Panc1 (cell line): ENCODE data around the gene C12orf57. TPM values are rescaled to one million over a fixed set of nuclear protein-coding genes. Genes with fewer than 3 reads are reported as not detected.

Experiments used
- ATAC-seq: fragments of 200-7000 bp; cut with Tn5 transposase; 2 replicates; pipeline ENCODE4 v1.9.1; 2020; ENCODE audit warnings: mild to moderate bottlenecking, moderate library complexity
- BruUV-seq: library from RNA; stranded (reverse); fragments of 400-500 nt; replicated peaks from 2 replicates; lab custom pipeline; 2021; lab: Mats Ljungman, UMichigan
- CTCF ChIA-PET: fragments of 300-600 bp; sonication (Branson Sonifier 250); formaldehyde crosslinking; loops from one replicate; lab custom pipeline; 2022; ENCODE audit warnings: antibody characterized with exemption; lab: Charles Lee
- POLR2A ChIA-PET: fragments of 300-600 bp; sonication (Branson Sonifier 250); formaldehyde crosslinking; loops from one replicate; lab custom pipeline; 2022; ENCODE audit warnings: antibody characterized with exemption; lab: Charles Lee
- DNase-seq: peaks from one replicate; pipeline ENCODE4 v3.0.0-alpha.2; 2010; ENCODE audit warnings: low read depth, low spot score
- H3K27ac ChIP-seq: 2 replicates; pipeline ENCODE4 v1.5.1; 2011; ENCODE audit warnings: mild to moderate bottlenecking, low read length, inconsistent platforms
- H3K27me3 ChIP-seq: fragments of 200-500 bp; sonication (Bioruptor generic); 2 replicates; pipeline ENCODE4 v1.6.0; 2014; ENCODE audit warnings: low read length, inconsistent platforms; ENCODE audit not compliant: control insufficient read depth, insufficient read depth
- H3K36me3 ChIP-seq: fragments of 200-500 bp; sonication (Bioruptor generic); 2 replicates; pipeline ENCODE4 v1.5.1; 2014; ENCODE audit warnings: inconsistent platforms, mild to moderate bottlenecking, low read length, moderate library complexity; ENCODE audit not compliant: control insufficient read depth, insufficient read depth
- H3K4me1 ChIP-seq: 2 replicates; pipeline ENCODE4 v1.5.1; 2011; ENCODE audit warnings: inconsistent platforms, mild to moderate bottlenecking, low read length, moderate library complexity; ENCODE audit not compliant: control insufficient read depth, insufficient read depth
- H3K4me3 ChIP-seq, 2 experiments: 2 replicates each; pipeline ENCODE4 v1.5.1; 2011 to 2012; ENCODE audit warnings: low read depth in 2 of 2, low read length in 2 of 2, mild to moderate bottlenecking in 2 of 2, inconsistent platforms in 1 of 2, moderate library complexity in 1 of 2
- H3K9me3 ChIP-seq: fragments of 200-500 bp; sonication (Bioruptor generic); 2 replicates; pipeline ENCODE4 v1.5.1; 2014; ENCODE audit warnings: low read depth, mild to moderate bottlenecking, inconsistent platforms, low read length, moderate library complexity; ENCODE audit not compliant: control insufficient read depth, insufficient read depth
- POLR2AphosphoS5 ChIP-seq: IDR thresholded peaks from 2 replicates; pipeline ENCODE4 v1.6.1; 2012; ENCODE audit warnings: mild to moderate bottlenecking, low read depth, low read length, moderate library complexity
- REST ChIP-seq, 2 experiments: IDR thresholded peaks; 2 replicates each; pipeline ENCODE4 v1.6.1; 2011 to 2012; ENCODE audit warnings: low read depth in 2 of 2, control low read depth in 1 of 2, low read length in 1 of 2, mild to moderate bottlenecking in 1 of 2, moderate library complexity in 1 of 2; ENCODE audit not compliant: insufficient read depth in 1 of 2
- SIN3A ChIP-seq: IDR thresholded peaks from 2 replicates; pipeline ENCODE4 v1.6.1; 2012; ENCODE audit warnings: low read depth, mild to moderate bottlenecking, low read length, moderate library complexity, borderline replicate concordance; ENCODE audit not compliant: insufficient read depth
- TCF7L2 ChIP-seq: IDR thresholded peaks from 2 replicates; pipeline ENCODE4 v1.6.1; 2011; ENCODE audit warnings: mild to moderate bottlenecking, low read depth, low read length, inconsistent platforms
- in situ Hi-C: cut with HindIII; loops from 2 replicates; pipeline ENCODE4 v1.10.0; 2016; ENCODE audit warnings: low sequenced_read_pairs, low pct_unique_long_range_greater_than_20kb
- intact Hi-C: fragments of 100-400 bp; cut with micrococcal nuclease; formaldehyde crosslinking; loops from one replicate; pipeline ENCODE4 v1.10.0; 2022; ENCODE audit not compliant: unreplicated experiment
- total RNA-seq: library from RNA; stranded (reverse); gene quantifications from one replicate; pipeline ENCODE4 v1.2.1, GENCODE V29; 2021; ENCODE audit not compliant: unreplicated experiment
- TF ChIP-seq, protein P1 (sequence below): fragments of 450-650 bp; IDR thresholded peaks from 2 replicates; pipeline ENCODE4 v1.5.1; 2017; ENCODE audit warnings: mild to moderate bottlenecking

C12orf57 gene
- total RNA-seq, 1 experiment from 2014 or later: 126 TPM

DNA sequence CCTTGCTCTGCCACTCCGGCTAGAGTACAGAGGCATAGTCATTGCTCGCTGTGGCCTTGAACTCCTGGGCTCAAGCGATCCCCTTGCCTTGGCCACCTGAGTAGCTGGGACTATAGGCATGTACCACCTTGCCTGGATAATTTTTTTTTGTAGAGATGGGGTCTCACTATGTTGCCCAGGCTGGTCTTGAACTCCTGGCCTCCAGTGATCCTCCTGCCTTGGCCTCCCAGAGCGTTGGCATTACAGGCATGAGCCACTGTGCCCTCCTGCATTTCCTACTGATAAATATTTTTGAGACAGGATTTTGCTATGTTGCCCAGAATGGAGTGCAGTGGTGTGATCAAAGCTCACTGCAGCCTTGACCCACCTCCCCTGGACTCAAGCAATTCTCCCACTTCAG, 36.3 kb downstream of the C12orf57 start:
- in situ Hi-C loops (no loop called here), intact Hi-C loops (no loop called here)
- no peaks in the 10 kb centered on the region for H3K36me3 ChIP-seq
- no TSS peak for BruUV-seq
- DNase-seq: no peak
- TF ChIP-seq REST (IDR thresholded peaks at IDR 0.05; ENCODE audit: insufficient read depth in 1 of 2, low read depth in 2 of 2, low read length in 1 of 2) (no peak), TCF7L2 (no peak), POLR2AphosphoS5 (no peak), SIN3A (no peak)
- TF ChIP-seq, protein P1, sequence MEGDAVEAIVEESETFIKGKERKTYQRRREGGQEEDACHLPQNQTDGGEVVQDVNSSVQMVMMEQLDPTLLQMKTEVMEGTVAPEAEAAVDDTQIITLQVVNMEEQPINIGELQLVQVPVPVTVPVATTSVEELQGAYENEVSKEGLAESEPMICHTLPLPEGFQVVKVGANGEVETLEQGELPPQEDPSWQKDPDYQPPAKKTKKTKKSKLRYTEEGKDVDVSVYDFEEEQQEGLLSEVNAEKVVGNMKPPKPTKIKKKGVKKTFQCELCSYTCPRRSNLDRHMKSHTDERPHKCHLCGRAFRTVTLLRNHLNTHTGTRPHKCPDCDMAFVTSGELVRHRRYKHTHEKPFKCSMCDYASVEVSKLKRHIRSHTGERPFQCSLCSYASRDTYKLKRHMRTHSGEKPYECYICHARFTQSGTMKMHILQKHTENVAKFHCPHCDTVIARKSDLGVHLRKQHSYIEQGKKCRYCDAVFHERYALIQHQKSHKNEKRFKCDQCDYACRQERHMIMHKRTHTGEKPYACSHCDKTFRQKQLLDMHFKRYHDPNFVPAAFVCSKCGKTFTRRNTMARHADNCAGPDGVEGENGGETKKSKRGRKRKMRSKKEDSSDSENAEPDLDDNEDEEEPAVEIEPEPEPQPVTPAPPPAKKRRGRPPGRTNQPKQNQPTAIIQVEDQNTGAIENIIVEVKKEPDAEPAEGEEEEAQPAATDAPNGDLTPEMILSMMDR: no peak
- H3K9me3 ChIP-seq: no peaks in the 10 kb centered on the region
- H3K4me1 ChIP-seq: no peaks in the 10 kb centered on the region
- no peaks in the 10 kb centered on the region for H3K27me3 ChIP-seq
- no peak overlapping the region for H3K27ac ChIP-seq
- CTCF ChIA-PET: no interaction called here
- POLR2A ChIA-PET: no interaction called here
- no peak for ATAC-seq
- H3K4me3 ChIP-seq: no peak overlapping the region

DNA sequence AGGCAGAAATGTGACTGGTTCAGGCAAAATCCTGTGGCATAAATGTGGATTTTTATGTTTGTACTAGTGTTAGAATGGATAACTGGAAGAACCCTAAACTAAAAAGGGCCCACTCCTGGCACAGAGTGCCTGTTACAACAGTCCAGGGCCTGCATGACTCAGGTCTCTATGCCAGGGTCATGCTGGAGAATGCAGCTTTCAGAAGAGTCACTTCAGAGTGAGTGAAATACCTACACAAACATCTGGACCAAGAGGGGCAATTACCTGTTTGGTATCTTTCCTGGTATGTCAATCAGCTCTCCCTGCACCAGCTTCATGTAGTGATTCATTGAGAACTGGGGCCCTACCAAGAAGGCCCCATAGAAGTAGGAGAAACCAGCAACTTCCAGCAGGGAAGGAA, 36.9 kb downstream of the C12orf57 start:
- POLR2A ChIA-PET: no interaction called here
- Histone ChIP-seq H3K4me3 (no peak overlapping the region), H3K36me3 (no peaks in the 10 kb centered on the region), H3K27ac (no peak overlapping the region), H3K27me3 (no peaks in the 10 kb centered on the region), H3K4me1 (no peaks in the 10 kb centered on the region), H3K9me3 (no peaks in the 10 kb centered on the region)
- intact Hi-C loops (no loop called here), in situ Hi-C loops (no loop called here)
- CTCF ChIA-PET: no interaction called here
- ATAC-seq (no peak), DNase-seq (no peak)
- TF ChIP-seq SIN3A (no peak), TCF7L2 (no peak), REST (IDR thresholded peaks at IDR 0.05; ENCODE audit: insufficient read depth in 1 of 2, low read depth in 2 of 2, low read length in 1 of 2) (no peak)
- TF ChIP-seq, protein P1: no peak
- BruUV-seq: no TSS peak
